SU-DHL-6 (cell line): ENCODE data around the gene NEURL2.

Experiments used
- EZH2phosphoT487 ChIP-seq: fragments of 200-600 bp; sonication (generic), shearing (Covaris generic); conservative IDR thresholded peaks from 2 replicates; pipeline ENCODE4 v1.6.1; 2018; ENCODE audit warnings: mild to moderate bottlenecking, antibody characterized with exemption, low read length, moderate library complexity, mixed read lengths
- TF ChIP-seq, protein P1 (sequence below): fragments of 200-600 bp; sonication (generic); IDR thresholded peaks from one replicate; pipeline ENCODE4 v1.5.1; 2017; ENCODE audit warnings: antibody characterized with exemption, mild to moderate bottlenecking, low read length, moderate library complexity; ENCODE audit not compliant: insufficient read depth, poor library complexity, severe bottlenecking

GRCh38 chr20:45920462-45921336 lies 29.7 kb upstream of the NEURL2 start:
- TF ChIP-seq, protein P1, sequence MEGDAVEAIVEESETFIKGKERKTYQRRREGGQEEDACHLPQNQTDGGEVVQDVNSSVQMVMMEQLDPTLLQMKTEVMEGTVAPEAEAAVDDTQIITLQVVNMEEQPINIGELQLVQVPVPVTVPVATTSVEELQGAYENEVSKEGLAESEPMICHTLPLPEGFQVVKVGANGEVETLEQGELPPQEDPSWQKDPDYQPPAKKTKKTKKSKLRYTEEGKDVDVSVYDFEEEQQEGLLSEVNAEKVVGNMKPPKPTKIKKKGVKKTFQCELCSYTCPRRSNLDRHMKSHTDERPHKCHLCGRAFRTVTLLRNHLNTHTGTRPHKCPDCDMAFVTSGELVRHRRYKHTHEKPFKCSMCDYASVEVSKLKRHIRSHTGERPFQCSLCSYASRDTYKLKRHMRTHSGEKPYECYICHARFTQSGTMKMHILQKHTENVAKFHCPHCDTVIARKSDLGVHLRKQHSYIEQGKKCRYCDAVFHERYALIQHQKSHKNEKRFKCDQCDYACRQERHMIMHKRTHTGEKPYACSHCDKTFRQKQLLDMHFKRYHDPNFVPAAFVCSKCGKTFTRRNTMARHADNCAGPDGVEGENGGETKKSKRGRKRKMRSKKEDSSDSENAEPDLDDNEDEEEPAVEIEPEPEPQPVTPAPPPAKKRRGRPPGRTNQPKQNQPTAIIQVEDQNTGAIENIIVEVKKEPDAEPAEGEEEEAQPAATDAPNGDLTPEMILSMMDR: no peak
- TF ChIP-seq EZH2phosphoT487: no peak
